DMS 273 (cell line): ENCODE data around the gene ENO1.

Experiments
- DNase-seq: peaks from one replicate; lab custom pipeline; 2025; ENCODE audit not compliant: unreplicated experiment; lab: John Stamatoyannopoulos, UW

Gene ENO1

GRCh38 chr1:8871965-8872399 is 6.5 kb downstream of the ENO1 start:
- DNase-seq = no peak

GRCh38 chr1:8871539-8871935 is 6.9 kb downstream of the ENO1 start:
- peak; percentile 29 for DNase-seq

GRCh38 chr1:8870616-8871538 is 7.6 kb downstream of the ENO1 start:
- DNase-seq = no peak

- DNase-seq = peak; percentile 38
These were observed 8.4 kb downstream of the ENO1 start for GRCh38 chr1:8870103-8870502.

- DNase-seq = peak; percentile 29
These were observed 10.5 kb downstream of the ENO1 start for GRCh38 chr1:8867878-8868567.

GRCh38 chr1:8866792-8867415 is 11.6 kb downstream of the ENO1 start:
- peak; percentile 24 for DNase-seq

- peak; percentile 38 for DNase-seq
These were observed 12.2 kb downstream of the ENO1 start for GRCh38 chr1:8866173-8866791.

GRCh38 chr1:8864713-8865344 is 13.7 kb downstream of the ENO1 start:
- no peak for DNase-seq

GRCh38 chr1:8863794-8864233 is 14.7 kb downstream of the ENO1 start:
- DNase-seq = peak; percentile 28

GRCh38 chr1:8863138-8863537 is 15.3 kb downstream of the ENO1 start:
- no peak for DNase-seq

GRCh38 chr1:8862528-8862927 is 16.0 kb downstream of the ENO1 start:
- DNase-seq = peak; percentile 75

- DNase-seq = peak; percentile 32
These were observed 17.6 kb downstream of the ENO1 start for GRCh38 chr1:8860738-8861516.

GRCh38 chr1:8858888-8859706 is 19.4 kb downstream of the ENO1 start:
- peak; percentile 81 for DNase-seq

- peak; percentile 57 for DNase-seq
These were observed 20.3 kb downstream of the ENO1 start for GRCh38 chr1:8858112-8858668.

GRCh38 chr1:8856689-8857412 is 21.6 kb downstream of the ENO1 start:
- DNase-seq = peak; percentile 58

- DNase-seq = peak; percentile 60
These were observed 24.2 kb downstream of the ENO1 start for GRCh38 chr1:8854240-8854639.

GRCh38 chr1:8851060-8851459 is 27.4 kb downstream of the ENO1 start:
- DNase-seq = no peak
